GM11168 (cell line): ENCODE data around the gene MED20.

ENCODE experiments used
- in situ Hi-C: fragments of 300-500 bp; cut with MboI; formaldehyde crosslinking; loops from one replicate; pipeline ENCODE4 v1.12.0; 2022; ENCODE audit warnings: low sequenced_read_pairs; ENCODE audit not compliant: unreplicated experiment

The MED20 gene

DNA sequence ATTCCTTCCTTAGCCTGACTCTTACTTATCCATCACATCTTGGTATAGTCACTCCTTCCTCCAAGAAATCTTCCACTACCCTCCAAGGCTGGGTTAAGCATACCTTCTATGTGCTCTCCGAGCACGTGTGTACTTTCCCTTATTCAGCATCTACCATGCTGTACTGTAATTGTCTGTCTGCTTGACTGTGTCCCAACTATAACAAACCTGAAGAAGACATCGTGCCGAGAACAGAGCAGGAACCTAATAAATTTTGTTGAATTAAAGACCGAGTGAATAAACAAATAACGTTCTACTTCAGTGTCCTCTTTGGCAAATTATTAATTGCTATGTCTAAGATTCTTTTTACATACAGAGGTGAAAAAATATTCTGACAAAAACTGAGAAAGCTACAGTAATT is 61.6 kb downstream of the MED20 start:
- in situ Hi-C loops = no loop called here

DNA sequence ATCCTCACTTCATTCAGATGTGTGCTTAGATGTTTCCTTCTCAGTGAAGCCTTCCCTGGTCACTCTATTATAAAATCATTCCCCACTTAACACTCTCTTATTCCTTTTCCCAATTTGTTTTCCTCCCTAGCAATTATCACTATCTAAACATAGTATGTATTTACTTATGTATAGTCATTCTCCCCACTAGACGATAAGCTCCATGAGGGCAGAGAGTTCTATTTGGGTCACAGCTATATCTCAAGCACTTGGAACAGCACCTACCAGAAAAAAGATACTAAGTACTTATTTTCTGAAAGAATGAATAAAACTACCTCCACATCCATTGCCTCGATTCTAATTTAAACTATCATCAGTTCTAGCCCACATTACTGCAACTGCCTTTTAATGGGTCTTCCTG is 62.2 kb downstream of the MED20 start:
- in situ Hi-C loops = no loop called here
